Ishikawa (cell line): ENCODE results near the gene MILR1.

Source experiments
- EP300 ChIP-seq: IDR thresholded peaks from 2 replicates; pipeline ENCODE4 v1.6.1; 2012; ENCODE audit warnings: borderline replicate concordance
- TAF1 ChIP-seq: IDR thresholded peaks from 2 replicates; pipeline ENCODE4 v1.6.1; 2012; ENCODE audit warnings: low read depth, mild to moderate bottlenecking
- TCF12 ChIP-seq: IDR thresholded peaks from 2 replicates; pipeline ENCODE4 v1.6.1; 2012; ENCODE audit warnings: low read depth
- TF ChIP-seq, protein P1 (sequence below): IDR thresholded peaks from 2 replicates; pipeline ENCODE4 v1.6.1; 2012; ENCODE audit warnings: low read depth, mild to moderate bottlenecking
- TF ChIP-seq, protein P2 (sequence below): IDR thresholded peaks from 2 replicates; pipeline ENCODE4 v1.6.1; 2012
- TF ChIP-seq, protein P3 (sequence below): IDR thresholded peaks from 2 replicates; pipeline ENCODE4 v1.6.1; 2012

DNA sequence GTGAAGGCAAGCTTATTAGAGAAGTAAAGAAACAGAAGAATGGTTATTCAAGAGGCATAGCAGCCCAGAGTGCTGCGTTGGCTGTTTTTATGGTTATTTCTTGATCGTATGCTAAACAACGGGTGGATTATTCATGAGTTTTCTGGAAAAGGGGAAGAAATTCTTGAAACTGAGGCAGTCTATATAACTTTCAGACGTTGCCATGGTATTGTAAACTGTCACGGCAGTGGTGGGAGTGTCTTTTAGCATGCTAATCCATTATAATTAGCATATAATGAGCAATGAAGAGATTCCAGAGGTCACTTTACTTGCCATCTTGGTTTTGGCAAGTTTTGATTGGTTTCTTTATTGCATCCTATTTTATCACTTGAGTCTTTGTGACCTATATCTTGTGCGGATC lies 17.4 kb upstream of the MILR1 start:
- TF ChIP-seq TAF1 (no peak), EP300 (no peak), TCF12 (no peak)
- TF ChIP-seq, protein P1, sequence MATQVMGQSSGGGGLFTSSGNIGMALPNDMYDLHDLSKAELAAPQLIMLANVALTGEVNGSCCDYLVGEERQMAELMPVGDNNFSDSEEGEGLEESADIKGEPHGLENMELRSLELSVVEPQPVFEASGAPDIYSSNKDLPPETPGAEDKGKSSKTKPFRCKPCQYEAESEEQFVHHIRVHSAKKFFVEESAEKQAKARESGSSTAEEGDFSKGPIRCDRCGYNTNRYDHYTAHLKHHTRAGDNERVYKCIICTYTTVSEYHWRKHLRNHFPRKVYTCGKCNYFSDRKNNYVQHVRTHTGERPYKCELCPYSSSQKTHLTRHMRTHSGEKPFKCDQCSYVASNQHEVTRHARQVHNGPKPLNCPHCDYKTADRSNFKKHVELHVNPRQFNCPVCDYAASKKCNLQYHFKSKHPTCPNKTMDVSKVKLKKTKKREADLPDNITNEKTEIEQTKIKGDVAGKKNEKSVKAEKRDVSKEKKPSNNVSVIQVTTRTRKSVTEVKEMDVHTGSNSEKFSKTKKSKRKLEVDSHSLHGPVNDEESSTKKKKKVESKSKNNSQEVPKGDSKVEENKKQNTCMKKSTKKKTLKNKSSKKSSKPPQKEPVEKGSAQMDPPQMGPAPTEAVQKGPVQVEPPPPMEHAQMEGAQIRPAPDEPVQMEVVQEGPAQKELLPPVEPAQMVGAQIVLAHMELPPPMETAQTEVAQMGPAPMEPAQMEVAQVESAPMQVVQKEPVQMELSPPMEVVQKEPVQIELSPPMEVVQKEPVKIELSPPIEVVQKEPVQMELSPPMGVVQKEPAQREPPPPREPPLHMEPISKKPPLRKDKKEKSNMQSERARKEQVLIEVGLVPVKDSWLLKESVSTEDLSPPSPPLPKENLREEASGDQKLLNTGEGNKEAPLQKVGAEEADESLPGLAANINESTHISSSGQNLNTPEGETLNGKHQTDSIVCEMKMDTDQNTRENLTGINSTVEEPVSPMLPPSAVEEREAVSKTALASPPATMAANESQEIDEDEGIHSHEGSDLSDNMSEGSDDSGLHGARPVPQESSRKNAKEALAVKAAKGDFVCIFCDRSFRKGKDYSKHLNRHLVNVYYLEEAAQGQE, result no peak
- TF ChIP-seq, protein P2, sequence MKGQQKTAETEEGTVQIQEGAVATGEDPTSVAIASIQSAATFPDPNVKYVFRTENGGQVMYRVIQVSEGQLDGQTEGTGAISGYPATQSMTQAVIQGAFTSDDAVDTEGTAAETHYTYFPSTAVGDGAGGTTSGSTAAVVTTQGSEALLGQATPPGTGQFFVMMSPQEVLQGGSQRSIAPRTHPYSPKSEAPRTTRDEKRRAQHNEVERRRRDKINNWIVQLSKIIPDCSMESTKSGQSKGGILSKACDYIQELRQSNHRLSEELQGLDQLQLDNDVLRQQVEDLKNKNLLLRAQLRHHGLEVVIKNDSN, result no peak
- TF ChIP-seq, protein P3, sequence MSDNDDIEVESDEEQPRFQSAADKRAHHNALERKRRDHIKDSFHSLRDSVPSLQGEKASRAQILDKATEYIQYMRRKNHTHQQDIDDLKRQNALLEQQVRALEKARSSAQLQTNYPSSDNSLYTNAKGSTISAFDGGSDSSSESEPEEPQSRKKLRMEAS, result no peak
